Measurements from ENCODE around the gene SLC2A3.

DNA sequence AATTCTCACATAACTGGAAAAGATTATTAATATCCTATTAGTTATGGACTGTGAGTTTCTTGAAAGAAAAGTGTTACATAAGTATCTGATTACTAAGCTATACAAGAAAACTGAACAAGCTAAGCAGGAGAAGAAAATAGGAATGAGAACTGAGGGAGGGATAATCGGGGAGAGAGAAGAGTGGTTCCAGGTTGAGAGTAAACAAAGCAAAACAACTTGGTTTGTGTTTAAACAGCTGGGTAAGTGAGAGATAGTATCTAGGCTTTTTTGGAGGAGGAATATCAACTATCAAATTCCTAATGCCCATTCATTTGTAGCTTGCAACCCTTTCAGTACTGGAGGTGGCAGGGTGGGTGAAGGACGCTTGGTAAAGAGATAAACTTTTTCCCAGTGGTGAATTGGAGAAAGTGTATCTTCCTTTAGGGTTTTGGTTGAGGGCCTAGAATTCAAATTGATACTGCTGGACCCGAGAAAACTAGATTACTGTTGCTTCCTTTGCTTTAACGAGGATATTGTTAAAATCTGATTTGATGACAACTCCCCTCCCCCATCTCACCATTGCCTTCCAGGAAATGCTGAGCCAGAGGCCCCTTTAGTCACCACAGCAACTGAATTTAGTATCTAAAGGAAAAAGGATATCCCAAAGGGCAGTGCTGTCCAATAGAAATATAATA, 2.0 kb upstream of the SLC2A3 start:
- TF ChIP-seq POLR2A (IDR thresholded peaks at IDR 0.05): no peak
- TF ChIP-seq CTCF (IDR thresholded peaks at IDR 0.05): no peak

Data from suprapubic skin (tissue), 3 donors.